Mucosa of rectum (tissue), 2 donors: Measurements from ENCODE around the gene VRTN.

Source experiments
- H3K27ac ChIP-seq, 2 donors: one replicate each; pipeline ENCODE4 v1.7.0; 2013; ENCODE audit warnings: inconsistent platforms in 2 of 2, low read depth in 2 of 2, low read length in 2 of 2
- H3K27me3 ChIP-seq, 2 donors: one replicate each; pipeline ENCODE4 v1.7.0; 2013; ENCODE audit warnings: low read length in 2 of 2; ENCODE audit not compliant: control insufficient read depth in 2 of 2, insufficient read depth in 2 of 2
- H3K36me3 ChIP-seq, 2 donors: one replicate each; pipeline ENCODE4 v1.7.0; 2013; ENCODE audit warnings: low read length in 2 of 2; ENCODE audit not compliant: control insufficient read depth in 2 of 2, insufficient read depth in 2 of 2
- H3K4me1 ChIP-seq, 2 donors: one replicate each; pipeline ENCODE4 v1.7.0; 2013; ENCODE audit warnings: low read length in 2 of 2, mild to moderate bottlenecking in 1 of 2; ENCODE audit not compliant: control insufficient read depth in 2 of 2, insufficient read depth in 2 of 2
- H3K4me3 ChIP-seq, 2 donors: one replicate each; pipeline ENCODE4 v1.7.0; 2013; ENCODE audit warnings: low read length in 2 of 2
- H3K9ac ChIP-seq, 2 donors: one replicate each; pipeline ENCODE4 v1.7.0; 2013; ENCODE audit warnings: low read length in 2 of 2, low read depth in 1 of 2, mild to moderate bottlenecking in 1 of 2
- H3K9me3 ChIP-seq, 2 donors: one replicate each; pipeline ENCODE4 v1.7.0; 2013; ENCODE audit warnings: low read length in 2 of 2; ENCODE audit not compliant: control insufficient read depth in 2 of 2
- donor health status: healthy.
- donor health status: Normal muscosa, but diverticular disease.

Gene VRTN

GRCh38 chr14:74348241-74348734, at the start of gene VRTN:
VRTN (plus strand) TSS chr14:74348471; CDS start chr14:74356784, 8,313 bp downstream.
- Histone ChIP-seq H3K27me3 (peaks cover 0 to 3% of the 10 kb centered on the region in 2 donors), H3K9me3 (no peaks in the 10 kb centered on the region), H3K36me3 (no peaks in the 10 kb centered on the region), H3K27ac (no peak within 1 kb of the TSS), H3K4me1 (peaks cover 0 to 9% of the 10 kb centered on the region in 2 donors), H3K4me3 (no peak within 1 kb of the TSS), H3K9ac (no peak within 1 kb of the TSS)

- peaks cover 32 to 40% of the 10 kb centered on the region in 2 donors for H3K36me3 ChIP-seq
- peaks cover 4 to 8% of the 10 kb centered on the region in 2 donors for H3K4me1 ChIP-seq
- no peaks in the 10 kb centered on the region for H3K27me3 ChIP-seq
- H3K4me3 ChIP-seq = no peak overlapping the region
- H3K27ac ChIP-seq = no peak overlapping the region
- H3K9me3 ChIP-seq = no peaks in the 10 kb centered on the region
- H3K9ac ChIP-seq = no peak overlapping the region
Observed at GRCh38 chr14:74299061-74299545, 49.2 kb upstream of the VRTN start.

GRCh38 chr14:74301594-74302151, 46.6 kb upstream of the VRTN start:
- Histone ChIP-seq H3K9ac (peak overlapping the region in 1 of 2 donors; percentile 81), H3K36me3 (peaks cover 17 to 25% of the 10 kb centered on the region in 2 donors), H3K27ac (peak overlapping the region; percentile 65 to 80), H3K27me3 (no peaks in the 10 kb centered on the region), H3K4me3 (peak overlapping the region; percentile 92 to 94), H3K4me1 (peaks cover 4 to 8% of the 10 kb centered on the region in 2 donors), H3K9me3 (no peaks in the 10 kb centered on the region)

GRCh38 chr14:74302152-74302628, 46.1 kb upstream of the VRTN start:
- peak overlapping the region; percentile 92 to 94 for H3K4me3 ChIP-seq
- peaks cover 12 to 25% of the 10 kb centered on the region in 2 donors for H3K36me3 ChIP-seq
- no peaks in the 10 kb centered on the region for H3K9me3 ChIP-seq
- H3K27ac ChIP-seq = peak overlapping the region; percentile 65 to 80
- peak overlapping the region; percentile 81 to 83 for H3K9ac ChIP-seq
- no peaks in the 10 kb centered on the region for H3K27me3 ChIP-seq
- peaks cover 4 to 8% of the 10 kb centered on the region in 2 donors for H3K4me1 ChIP-seq

- no peaks in the 10 kb centered on the region for H3K9me3 ChIP-seq
- no peaks in the 10 kb centered on the region for H3K27me3 ChIP-seq
- peak within 1 kb of the TSS; percentile 92 to 94 for H3K4me3 ChIP-seq
- peaks cover 6 to 18% of the 10 kb centered on the region in 2 donors for H3K36me3 ChIP-seq
- peaks cover 4 to 8% of the 10 kb centered on the region in 2 donors for H3K4me1 ChIP-seq
- peak within 1 kb of the TSS; percentile 65 to 80 for H3K27ac ChIP-seq
- peak within 1 kb of the TSS; percentile 81 to 83 for H3K9ac ChIP-seq
Observed at GRCh38 chr14:74302634-74303569, 45.4 kb upstream of the VRTN start, which contains the start of gene ABCD4. ABCD4 (minus strand) TSS chr14:74302934; CDS start chr14:74302912, 22 bp downstream.

- Histone ChIP-seq H3K9me3 (no peaks in the 10 kb centered on the region), H3K27ac (no peak overlapping the region), H3K4me1 (no peaks in the 10 kb centered on the region), H3K4me3 (no peak overlapping the region), H3K9ac (no peak overlapping the region), H3K27me3 (no peaks in the 10 kb centered on the region), H3K36me3 (no peaks in the 10 kb centered on the region)
Observed at GRCh38 chr14:74308695-74309094, 39.6 kb upstream of the VRTN start.

GRCh38 chr14:74309125-74310022, 38.9 kb upstream of the VRTN start:
- no peak overlapping the region for H3K27ac ChIP-seq
- H3K9me3 ChIP-seq = no peaks in the 10 kb centered on the region
- no peaks in the 10 kb centered on the region for H3K4me1 ChIP-seq
- no peak overlapping the region for H3K4me3 ChIP-seq
- no peaks in the 10 kb centered on the region for H3K36me3 ChIP-seq
- no peak overlapping the region for H3K9ac ChIP-seq
- H3K27me3 ChIP-seq = no peaks in the 10 kb centered on the region

- Histone ChIP-seq H3K4me3 (no peak overlapping the region), H3K27me3 (peaks cover 0 to 1% of the 10 kb centered on the region in 2 donors), H3K36me3 (no peaks in the 10 kb centered on the region), H3K27ac (no peak overlapping the region), H3K9me3 (no peaks in the 10 kb centered on the region), H3K4me1 (no peaks in the 10 kb centered on the region), H3K9ac (no peak overlapping the region)
Observed at GRCh38 chr14:74312161-74312560, 36.1 kb upstream of the VRTN start.

- Histone ChIP-seq H3K9ac (no peak overlapping the region), H3K27me3 (peaks cover 0 to 2% of the 10 kb centered on the region in 2 donors), H3K27ac (no peak overlapping the region), H3K4me3 (no peak overlapping the region), H3K36me3 (no peaks in the 10 kb centered on the region), H3K9me3 (no peaks in the 10 kb centered on the region), H3K4me1 (no peaks in the 10 kb centered on the region)
Observed at GRCh38 chr14:74313601-74314000, 34.7 kb upstream of the VRTN start.
